GM23248 (cell line): ENCODE data around the gene WNT7B.

ENCODE experiments used
- EZH2 ChIP-seq: fragments of 200-600 bp; sonication (generic); IDR thresholded peaks from 2 replicates; pipeline ENCODE4 v1.6.1; 2018; ENCODE audit warnings: antibody characterized with exemption, mild to moderate bottlenecking; ENCODE audit not compliant: insufficient read depth, poor library complexity, severe bottlenecking
- EZH2phosphoT487 ChIP-seq: fragments of 200-600 bp; sonication (generic); IDR thresholded peaks from 2 replicates; pipeline ENCODE4 v1.6.1; 2018; ENCODE audit warnings: antibody characterized with exemption, moderate library complexity, mild to moderate bottlenecking, low read depth; ENCODE audit not compliant: insufficient read depth

- TF ChIP-seq EZH2 (peak; percentile 58), EZH2phosphoT487 (no peak)
Observed at GRCh38 chr22:45880716-45881523, 96.0 kb downstream of the WNT7B start.
